Measurements from ENCODE around the gene TCFL5.

DNA sequence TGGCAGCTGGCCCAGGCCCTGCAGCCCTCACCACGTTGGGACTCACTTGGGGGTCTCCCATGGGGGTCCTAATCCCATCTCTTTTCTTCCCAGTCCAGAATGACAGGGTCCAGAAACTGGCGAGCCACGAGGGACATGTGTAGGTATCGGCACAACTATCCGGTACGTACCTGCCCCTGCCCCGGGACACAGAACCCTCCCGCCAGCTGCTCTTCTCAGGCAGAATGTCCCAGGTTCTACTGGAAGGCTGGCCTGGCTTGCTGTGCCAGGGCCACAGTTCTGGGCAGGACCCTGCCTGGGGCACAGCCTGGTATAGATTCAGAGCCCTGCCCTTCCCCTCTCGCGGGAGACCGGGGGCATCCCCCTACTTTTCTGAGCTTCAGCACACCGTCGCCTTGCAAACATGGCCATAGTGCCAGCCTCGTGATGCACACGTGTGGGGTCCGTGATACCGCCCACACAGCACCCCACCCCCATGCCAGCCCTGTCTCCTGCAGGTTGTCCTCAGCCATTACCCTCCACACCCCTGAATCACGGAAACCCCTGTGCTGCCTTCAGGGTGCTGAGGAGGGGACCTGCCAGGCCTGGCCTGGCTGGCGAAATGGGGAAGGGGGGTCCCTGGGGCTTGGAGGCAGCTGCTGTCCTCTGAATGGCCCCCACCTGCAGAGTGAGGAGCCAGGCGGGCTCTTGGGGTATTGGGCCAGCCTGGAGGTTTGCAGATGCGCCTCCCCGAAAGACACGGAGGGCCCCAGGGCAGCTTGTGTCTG, 54.0 kb downstream of the TCFL5 start:
- TF ChIP-seq, protein P1, sequence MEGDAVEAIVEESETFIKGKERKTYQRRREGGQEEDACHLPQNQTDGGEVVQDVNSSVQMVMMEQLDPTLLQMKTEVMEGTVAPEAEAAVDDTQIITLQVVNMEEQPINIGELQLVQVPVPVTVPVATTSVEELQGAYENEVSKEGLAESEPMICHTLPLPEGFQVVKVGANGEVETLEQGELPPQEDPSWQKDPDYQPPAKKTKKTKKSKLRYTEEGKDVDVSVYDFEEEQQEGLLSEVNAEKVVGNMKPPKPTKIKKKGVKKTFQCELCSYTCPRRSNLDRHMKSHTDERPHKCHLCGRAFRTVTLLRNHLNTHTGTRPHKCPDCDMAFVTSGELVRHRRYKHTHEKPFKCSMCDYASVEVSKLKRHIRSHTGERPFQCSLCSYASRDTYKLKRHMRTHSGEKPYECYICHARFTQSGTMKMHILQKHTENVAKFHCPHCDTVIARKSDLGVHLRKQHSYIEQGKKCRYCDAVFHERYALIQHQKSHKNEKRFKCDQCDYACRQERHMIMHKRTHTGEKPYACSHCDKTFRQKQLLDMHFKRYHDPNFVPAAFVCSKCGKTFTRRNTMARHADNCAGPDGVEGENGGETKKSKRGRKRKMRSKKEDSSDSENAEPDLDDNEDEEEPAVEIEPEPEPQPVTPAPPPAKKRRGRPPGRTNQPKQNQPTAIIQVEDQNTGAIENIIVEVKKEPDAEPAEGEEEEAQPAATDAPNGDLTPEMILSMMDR (IDR thresholded peaks at IDR 0.05), result no peak
- TF ChIP-seq POLR2A (IDR thresholded peaks at IDR 0.05), result no peak
